IMR-90 (cell line): Measurements from ENCODE around the gene UQCRFS1. TPM values are rescaled to one million over a fixed set of nuclear protein-coding genes. Genes with fewer than 3 reads are reported as not detected.

Source experiments
- ATAC-seq: fragments of 200-7000 bp; cut with Tn5 transposase; 2 replicates; pipeline ENCODE4 v1.9.1; 2020; ENCODE audit warnings: low read depth, mild to moderate bottlenecking, moderate library complexity
- BruUV-seq: library from RNA; stranded (reverse); fragments of 400-500 nt; replicated peaks from 2 replicates; lab custom pipeline; 2021; lab: Mats Ljungman, UMichigan
- CTCF ChIA-PET: fragments of 300-600 bp; formaldehyde crosslinking; extraction: SDS; loops from one replicate; lab custom pipeline; 2021; ENCODE audit warnings: antibody characterized with exemption; lab: Yijun Ruan, JAX
- POLR2A ChIA-PET: fragments of 300-600 bp; sonication (Branson Sonifier 250); formaldehyde crosslinking; loops from one replicate; lab custom pipeline; 2022; ENCODE audit warnings: antibody characterized with exemption; ENCODE audit not compliant: unreplicated experiment; lab: Charles Lee
- DNase-seq: peaks from one replicate; pipeline ENCODE4 v3.0.0; 2013
- H2AFZ ChIP-seq: replicated peaks from 2 replicates; pipeline ENCODE3; 2013; ENCODE audit warnings: low read length, mild to moderate bottlenecking; ENCODE audit not compliant: poor library complexity
- H2AK5ac ChIP-seq: 2 replicates; pipeline ENCODE4 v1.6.1; 2013; ENCODE audit warnings: low read depth, low read length, inconsistent platforms
- H2AK9ac ChIP-seq: replicated peaks from 2 replicates; pipeline ENCODE3; 2013; ENCODE audit warnings: mild to moderate bottlenecking, low read depth, low read length, moderate library complexity; ENCODE audit not compliant: poor library complexity
- H2BK120ac ChIP-seq: 2 replicates; pipeline ENCODE4 v1.6.1; 2013; ENCODE audit warnings: low read depth, low read length, inconsistent platforms
- H2BK15ac ChIP-seq: 3 replicates; pipeline ENCODE4 v1.6.1; 2013; ENCODE audit warnings: low read depth, low read length, inconsistent platforms
- H2BK20ac ChIP-seq: 2 replicates; pipeline ENCODE4 v1.6.1; 2013; ENCODE audit warnings: low read depth, mild to moderate bottlenecking, inconsistent platforms, low read length, moderate library complexity
- H2BK5ac ChIP-seq: 2 replicates; pipeline ENCODE4 v1.6.1; 2013; ENCODE audit warnings: mild to moderate bottlenecking, low read depth, low read length, inconsistent platforms; ENCODE audit not compliant: poor library complexity, severe bottlenecking
- H3K14ac ChIP-seq: replicated peaks from 2 replicates; pipeline ENCODE4 v1.6.1; 2013; ENCODE audit warnings: low read depth, low read length, inconsistent platforms
- H3K18ac ChIP-seq: 2 replicates; pipeline ENCODE4 v1.6.1; 2013; ENCODE audit warnings: low read depth, low read length, control low read depth
- H3K23ac ChIP-seq: 2 replicates; pipeline ENCODE4 v1.6.1; 2013; ENCODE audit warnings: low read depth, low read length, inconsistent platforms
- H3K27ac ChIP-seq: 2 replicates; pipeline ENCODE4 v1.5.1; 2013; ENCODE audit warnings: mild to moderate bottlenecking, control low read depth, low read length; ENCODE audit not compliant: insufficient read depth
- H3K27me3 ChIP-seq: 2 replicates; pipeline ENCODE4 v1.6.1; 2013; ENCODE audit warnings: low read length; ENCODE audit not compliant: control insufficient read depth, insufficient read depth
- H3K36me3 ChIP-seq: 2 replicates; pipeline ENCODE4 v1.6.1; 2013; ENCODE audit warnings: low read length, mixed read lengths; ENCODE audit not compliant: control insufficient read depth, insufficient read depth
- H3K4ac ChIP-seq: 2 replicates; pipeline ENCODE4 v1.6.1; 2013; ENCODE audit warnings: low read depth, low read length, inconsistent platforms
- H3K4me1 ChIP-seq: 2 replicates; pipeline ENCODE4 v1.6.1; 2013; ENCODE audit warnings: low read length, mixed read lengths; ENCODE audit not compliant: control insufficient read depth, insufficient read depth
- H3K4me2 ChIP-seq: 2 replicates; pipeline ENCODE4 v1.6.1; 2013; ENCODE audit warnings: low read depth, mild to moderate bottlenecking, control low read depth, low read length, moderate library complexity
- H3K4me3 ChIP-seq: 2 replicates; pipeline ENCODE4 v1.5.1; 2013; ENCODE audit warnings: low read depth, mild to moderate bottlenecking, control low read depth, low read length, moderate library complexity; ENCODE audit not compliant: insufficient read depth
- H3K56ac ChIP-seq: 2 replicates; pipeline ENCODE4 v1.6.1; 2013; ENCODE audit warnings: low read length, inconsistent platforms; ENCODE audit not compliant: insufficient read depth; ENCODE audit errors: extremely low read depth
- H3K79me1 ChIP-seq, 2 experiments: 2 replicates each; pipeline ENCODE4 v1.6.1; 2013; ENCODE audit warnings: low read length in 2 of 2, inconsistent platforms in 1 of 2, low read depth in 1 of 2
- H3K9ac ChIP-seq: 2 replicates; pipeline ENCODE4 v1.6.1; 2013; ENCODE audit warnings: low read depth, low read length, control low read depth
- H3K9me1 ChIP-seq: 2 replicates; pipeline ENCODE4 v1.6.1; 2013; ENCODE audit warnings: low read length, inconsistent platforms; ENCODE audit not compliant: insufficient read depth
- H3K9me3 ChIP-seq: 2 replicates; pipeline ENCODE4 v1.6.1; 2013; ENCODE audit warnings: low read length; ENCODE audit not compliant: control insufficient read depth, insufficient read depth
- H4K20me1 ChIP-seq: 2 replicates; pipeline ENCODE4 v1.6.1; 2013; ENCODE audit warnings: low read length, inconsistent platforms; ENCODE audit not compliant: insufficient read depth
- H4K5ac ChIP-seq: 2 replicates; pipeline ENCODE4 v1.6.1; 2013; ENCODE audit warnings: mild to moderate bottlenecking, low read depth, low read length, control low read depth
- H4K8ac ChIP-seq, 2 experiments: 2 replicates each; pipeline ENCODE4 v1.6.1; 2013; ENCODE audit warnings: low read depth in 2 of 2, low read length in 2 of 2, control low read depth in 1 of 2, inconsistent platforms in 1 of 2
- H4K91ac ChIP-seq: 2 replicates; pipeline ENCODE4 v1.6.1; 2013; ENCODE audit warnings: low read depth, low read length, inconsistent platforms; ENCODE audit not compliant: insufficient read depth
- BHLHE40 ChIP-seq: fragments of 150-350 bp; IDR thresholded peaks from 2 replicates; pipeline ENCODE4 v1.6.1; 2016; ENCODE audit warnings: mild to moderate bottlenecking, low read depth, low read length
- CEBPB ChIP-seq: IDR thresholded peaks from 2 replicates; pipeline ENCODE4 v1.6.1; 2012; ENCODE audit warnings: low read depth, low read length, improper control_type of control experiment
- FOS ChIP-seq: fragments of 150-350 bp; IDR thresholded peaks from 2 replicates; pipeline ENCODE4 v1.6.1; 2016; ENCODE audit warnings: low read depth, low read length
- MAFK ChIP-seq: IDR thresholded peaks from 2 replicates; pipeline ENCODE4 v1.6.1; 2012; ENCODE audit warnings: low read depth, low read length, improper control_type of control experiment
- MAZ ChIP-seq: IDR thresholded peaks from 2 replicates; pipeline ENCODE4 v1.6.1; 2012; ENCODE audit warnings: low read depth, mild to moderate bottlenecking, low read length, improper control_type of control experiment, moderate library complexity, borderline replicate concordance
- MXI1 ChIP-seq: IDR thresholded peaks from 2 replicates; pipeline ENCODE4 v1.6.1; 2012; ENCODE audit warnings: low read depth, mild to moderate bottlenecking, low read length, moderate library complexity, borderline replicate concordance
- RAD21 ChIP-seq: IDR thresholded peaks from 2 replicates; pipeline ENCODE4 v1.6.1; 2012; ENCODE audit warnings: low read length, improper control_type of control experiment
- RCOR1 ChIP-seq: IDR thresholded peaks from 2 replicates; pipeline ENCODE4 v1.6.1; 2012; ENCODE audit warnings: mild to moderate bottlenecking, low read length, improper control_type of control experiment; ENCODE audit not compliant: insufficient replicate concordance
- SMC3 ChIP-seq: fragments of 150-350 bp; IDR thresholded peaks from 2 replicates; pipeline ENCODE4 v1.6.1; 2016; ENCODE audit warnings: low read depth, mild to moderate bottlenecking, antibody characterized with exemption, low read length, moderate library complexity
- USF2 ChIP-seq: fragments of 150-350 bp; IDR thresholded peaks from 2 replicates; pipeline ENCODE4 v1.6.1; 2017; ENCODE audit warnings: mild to moderate bottlenecking, antibody characterized with exemption, low read length, low read depth
- WGBS, 2 experiments: methylation state at CpG; one replicate each; pipeline versions ENCODE4 v1.1.5 to v1.1.7; 2013; ENCODE audit warnings: missing lambda C conversion rate in 2 of 2; ENCODE audit not compliant: insufficient read length in 1 of 2; ENCODE audit errors: extremely low coverage in 2 of 2; 5-methylcytosine and 5-hydroxymethylcytosine counted together
- dilution Hi-C: fragments of 300-500 bp; cut with HindIII; formaldehyde crosslinking; loops from one replicate; pipeline ENCODE4 v1.14.3; 2018; ENCODE audit warnings: low sequenced_read_pairs; ENCODE audit not compliant: unreplicated experiment
- in situ Hi-C: fragments of 300-500 bp; cut with MboI; formaldehyde crosslinking; loops from 3 replicates; pipeline ENCODE4 v1.14.3; 2019; ENCODE audit warnings: low sequenced_read_pairs, inconsistent platforms, mixed read lengths
- intact Hi-C: fragments of 100-400 bp; cut with micrococcal nuclease; formaldehyde crosslinking; loops from 2 replicates; pipeline ENCODE4 v1.10.0; 2022
- polyA plus RNA-seq, 3 experiments: library from polyadenylated mRNA; depleted of rRNA; stranded (reverse); fragments of >200 nt; gene quantifications; 2 replicates each; pipeline ENCODE4 v1.2.3, GENCODE V29; 2012; ENCODE audit warnings: low replicate concordance in 1 of 3
- total RNA-seq: library from RNA; depleted of rRNA; stranded (reverse); fragments of >200 nt; gene quantifications from 2 replicates; pipeline ENCODE4 v1.2.3, GENCODE V29; 2012
- TF ChIP-seq, protein P1 (sequence below): conservative IDR thresholded peaks from 2 replicates; pipeline ENCODE4 v1.5.1; 2012; ENCODE audit warnings: mild to moderate bottlenecking, low read depth, low read length, improper control_type of control experiment
- TF ChIP-seq, protein P2 (sequence below): fragments of 150-350 bp; IDR thresholded peaks from 2 replicates; pipeline ENCODE4 v1.6.1; 2016; ENCODE audit warnings: low read depth, mild to moderate bottlenecking, low read length, moderate library complexity, borderline replicate concordance

The UQCRFS1 gene
- total and polyA plus RNA-seq, 2 of the 4 experiments (the other 2 are of a cell fraction): 37.1 to 43.8 TPM

- Histone ChIP-seq H3K79me1 (no peaks in the 10 kb centered on the region), H2AK9ac (no peak overlapping the region), H3K9me3 (no peaks in the 10 kb centered on the region), H3K18ac (no peak overlapping the region), H3K23ac (no peak overlapping the region), H3K4me1 (no peaks in the 10 kb centered on the region), H3K9me1 (no peaks in the 10 kb centered on the region), H3K56ac (no peak overlapping the region), H3K36me3 (no peaks in the 10 kb centered on the region), H3K4me2 (no peak overlapping the region), H3K4me3 (no peak overlapping the region), H2BK20ac (no peak overlapping the region), H3K9ac (no peak overlapping the region), H2AFZ (no peak overlapping the region), H4K20me1 (no peaks in the 10 kb centered on the region), H2BK5ac (no peak overlapping the region), H3K4ac (no peak overlapping the region), H2BK120ac (no peak overlapping the region), H2BK15ac (no peak overlapping the region), H4K91ac (no peak overlapping the region), H4K5ac (no peak overlapping the region), H4K8ac (no peak overlapping the region), H3K14ac (no peak overlapping the region), H2AK5ac (no peak overlapping the region), H3K27ac (no peak overlapping the region), H3K27me3 (no peaks in the 10 kb centered on the region)
- no TSS peak for BruUV-seq
- dilution Hi-C loops: no loop called here
- no CpG with 5 or more reads among the region's 2 CpGs for WGBS, 2 experiments
- DNase-seq (no peak), ATAC-seq (no peak)
- in situ Hi-C loops: no loop called here
- intact Hi-C loops: no loop called here
- TF ChIP-seq, protein P1, sequence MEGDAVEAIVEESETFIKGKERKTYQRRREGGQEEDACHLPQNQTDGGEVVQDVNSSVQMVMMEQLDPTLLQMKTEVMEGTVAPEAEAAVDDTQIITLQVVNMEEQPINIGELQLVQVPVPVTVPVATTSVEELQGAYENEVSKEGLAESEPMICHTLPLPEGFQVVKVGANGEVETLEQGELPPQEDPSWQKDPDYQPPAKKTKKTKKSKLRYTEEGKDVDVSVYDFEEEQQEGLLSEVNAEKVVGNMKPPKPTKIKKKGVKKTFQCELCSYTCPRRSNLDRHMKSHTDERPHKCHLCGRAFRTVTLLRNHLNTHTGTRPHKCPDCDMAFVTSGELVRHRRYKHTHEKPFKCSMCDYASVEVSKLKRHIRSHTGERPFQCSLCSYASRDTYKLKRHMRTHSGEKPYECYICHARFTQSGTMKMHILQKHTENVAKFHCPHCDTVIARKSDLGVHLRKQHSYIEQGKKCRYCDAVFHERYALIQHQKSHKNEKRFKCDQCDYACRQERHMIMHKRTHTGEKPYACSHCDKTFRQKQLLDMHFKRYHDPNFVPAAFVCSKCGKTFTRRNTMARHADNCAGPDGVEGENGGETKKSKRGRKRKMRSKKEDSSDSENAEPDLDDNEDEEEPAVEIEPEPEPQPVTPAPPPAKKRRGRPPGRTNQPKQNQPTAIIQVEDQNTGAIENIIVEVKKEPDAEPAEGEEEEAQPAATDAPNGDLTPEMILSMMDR: no peak
- TF ChIP-seq USF2 (no peak), FOS (no peak), MXI1 (no peak), CEBPB (no peak), BHLHE40 (no peak), SMC3 (no peak), MAZ (no peak), RCOR1 (no peak), MAFK (no peak), RAD21 (no peak)
- TF ChIP-seq, protein P2, sequence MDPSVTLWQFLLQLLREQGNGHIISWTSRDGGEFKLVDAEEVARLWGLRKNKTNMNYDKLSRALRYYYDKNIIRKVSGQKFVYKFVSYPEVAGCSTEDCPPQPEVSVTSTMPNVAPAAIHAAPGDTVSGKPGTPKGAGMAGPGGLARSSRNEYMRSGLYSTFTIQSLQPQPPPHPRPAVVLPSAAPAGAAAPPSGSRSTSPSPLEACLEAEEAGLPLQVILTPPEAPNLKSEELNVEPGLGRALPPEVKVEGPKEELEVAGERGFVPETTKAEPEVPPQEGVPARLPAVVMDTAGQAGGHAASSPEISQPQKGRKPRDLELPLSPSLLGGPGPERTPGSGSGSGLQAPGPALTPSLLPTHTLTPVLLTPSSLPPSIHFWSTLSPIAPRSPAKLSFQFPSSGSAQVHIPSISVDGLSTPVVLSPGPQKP: no peak
- POLR2A ChIA-PET: no interaction called here
- CTCF ChIA-PET: no interaction called here
Measured at GRCh38 chr19:29172302-29172701, 40.6 kb downstream of the UQCRFS1 start.
